NCI-H774 (cell line): Measurements from ENCODE around the gene CIROP.

Experiments
- DNase-seq: peaks from one replicate; lab custom pipeline; 2025; lab: John Stamatoyannopoulos, UW

Gene CIROP

DNA sequence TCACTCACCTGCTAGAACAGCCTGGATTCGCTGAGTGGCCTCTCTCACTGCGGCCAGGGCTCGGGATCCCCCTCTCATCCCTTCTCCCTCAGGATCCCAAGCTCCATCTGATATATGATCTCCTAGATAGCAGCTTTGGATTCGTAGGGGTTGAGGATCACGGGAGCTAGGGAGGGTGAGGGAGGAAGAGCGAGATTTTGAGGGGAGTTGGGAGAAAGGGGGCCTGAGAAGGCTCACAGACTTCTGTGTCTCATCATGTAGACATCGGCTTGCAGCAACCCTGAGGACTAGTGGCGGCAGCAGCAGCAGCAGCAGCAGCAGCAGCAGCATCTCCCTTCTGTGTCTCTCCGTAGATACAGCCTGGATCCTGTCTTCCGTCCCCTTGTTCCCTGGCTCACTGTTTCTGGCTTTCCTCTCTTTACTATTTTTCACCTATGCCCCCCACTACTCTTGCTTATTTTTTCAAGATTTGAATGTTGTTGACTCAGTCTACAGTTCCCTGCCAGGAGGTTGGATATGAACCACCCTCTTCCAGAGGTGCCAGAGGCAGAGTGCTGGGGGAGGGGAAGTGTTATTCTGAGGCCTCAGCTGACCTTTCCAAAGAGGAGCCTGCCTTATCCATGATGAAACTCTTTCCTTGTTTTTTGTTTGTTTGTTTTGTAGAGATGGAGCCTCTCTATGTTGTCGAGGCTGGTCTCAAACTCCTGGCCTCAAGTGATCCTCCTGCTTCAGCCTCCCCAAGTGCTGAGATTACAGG lies at the start of gene CIROP:
CIROP (minus strand) TSS at position 399 of the 757 bp plus-strand sequence; CDS start at position 330, 69 bp downstream.
- DNase-seq, result no peak

DNA sequence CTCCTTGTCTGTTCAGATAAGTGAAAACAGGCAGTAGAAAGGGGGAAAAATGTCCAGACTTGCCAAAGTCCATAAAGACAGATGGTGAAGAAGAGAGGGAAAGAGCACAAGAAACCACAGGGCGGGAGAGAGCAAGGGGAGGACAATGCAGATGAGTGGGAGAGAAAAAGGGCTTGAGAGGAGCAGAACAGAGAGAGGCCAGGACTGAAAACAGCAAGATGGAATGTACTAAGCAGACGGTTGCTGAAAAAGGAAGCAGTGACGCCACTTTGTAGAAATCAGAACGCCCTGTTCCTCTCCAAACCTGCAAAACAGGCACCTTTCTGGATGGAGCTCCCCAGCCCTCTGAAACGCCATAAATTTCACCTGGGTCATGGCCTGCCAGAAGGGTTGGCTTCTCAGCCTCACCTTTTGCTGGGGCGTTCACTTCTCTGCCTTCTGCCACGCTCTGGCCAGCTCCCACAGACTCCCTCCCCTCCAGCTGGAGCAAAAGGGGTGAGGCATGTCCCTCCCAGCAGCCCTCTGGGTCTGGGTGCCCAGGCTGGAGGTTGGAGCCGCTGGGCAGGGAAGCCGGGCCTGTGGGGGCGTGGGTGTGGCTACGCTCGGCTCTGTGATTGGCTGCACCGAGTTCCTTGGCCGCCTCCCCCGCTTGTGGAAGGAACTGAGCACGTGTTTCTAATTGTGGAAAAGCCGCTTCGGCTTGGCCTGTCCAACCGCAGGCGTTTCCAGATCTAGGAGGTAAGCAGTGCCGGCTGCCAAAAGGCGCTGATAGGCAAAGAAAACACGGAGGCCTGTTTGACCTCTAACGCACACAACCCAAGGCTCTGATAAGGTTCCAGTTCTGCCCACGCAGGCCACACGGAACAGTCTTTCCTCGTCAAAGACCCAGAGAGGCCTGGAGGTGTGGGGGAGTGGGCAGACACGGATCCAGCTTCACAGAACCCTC lies 49.3 kb upstream of the CIROP start:
- no peak for DNase-seq

GRCh38 chr14:23151342-23151741 lies 46.6 kb upstream of the CIROP start:
- DNase-seq, result no peak

- DNase-seq, result no peak
Measured at GRCh38 chr14:23149745-23150144, 45.0 kb upstream of the CIROP start.

DNA sequence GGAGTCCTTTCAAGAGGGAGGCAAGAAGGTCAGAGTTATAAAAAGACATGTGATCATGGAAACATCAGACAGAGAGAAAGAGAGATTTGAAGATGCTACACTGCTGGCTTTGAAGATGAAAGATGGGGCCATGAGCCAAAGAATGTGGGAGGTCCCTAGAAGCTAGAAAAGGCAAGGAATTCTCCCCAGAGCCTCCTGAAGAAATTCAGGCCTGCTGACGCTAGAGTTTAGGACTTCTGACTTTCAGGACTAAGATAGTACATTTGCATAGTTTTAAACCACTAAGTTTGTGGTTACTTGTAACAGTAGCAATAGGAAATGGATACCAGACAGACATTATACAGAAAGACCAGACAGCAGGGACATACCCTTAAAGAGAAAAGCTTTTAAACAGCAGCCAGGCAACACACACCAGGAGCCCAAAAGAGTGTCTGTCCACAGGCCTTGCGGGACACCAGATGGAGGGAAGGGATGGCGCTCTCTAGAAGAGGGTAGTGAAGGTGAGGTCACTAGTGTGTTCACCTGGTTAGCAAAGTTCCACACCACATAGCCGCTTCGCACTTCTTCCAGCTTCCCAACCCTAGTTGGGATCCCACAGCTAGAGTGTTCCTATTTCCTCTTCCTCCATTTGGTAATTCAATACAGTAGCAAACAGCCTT lies 43.9 kb upstream of the CIROP start:
- DNase-seq, result no peak

DNA sequence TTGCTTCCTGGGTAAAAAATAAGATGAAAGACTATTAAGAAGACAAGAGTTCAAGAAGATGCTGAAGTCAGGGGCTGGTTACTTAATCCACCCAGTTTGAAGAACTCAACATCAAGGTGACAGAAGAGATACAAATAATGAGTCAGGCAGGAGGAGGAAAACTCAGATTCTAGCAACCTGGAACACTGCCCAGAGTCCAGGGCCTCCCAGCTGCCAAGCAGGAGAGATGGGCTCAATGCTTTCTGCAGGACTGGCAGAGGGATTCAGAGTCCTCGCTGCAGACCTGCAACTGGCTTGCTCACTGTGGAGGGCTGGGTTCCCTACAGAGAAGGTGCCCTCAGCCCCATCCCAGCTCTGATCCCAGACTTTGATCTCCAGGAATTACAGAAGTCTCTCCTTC lies 42.9 kb upstream of the CIROP start:
- no peak for DNase-seq

GRCh38 chr14:23146980-23147379 lies 42.2 kb upstream of the CIROP start:
- no peak for DNase-seq

GRCh38 chr14:23146351-23146910 lies 41.6 kb upstream of the CIROP start:
- no peak for DNase-seq

- no peak for DNase-seq
Measured at GRCh38 chr14:23145794-23146350, 41.1 kb upstream of the CIROP start.

DNA sequence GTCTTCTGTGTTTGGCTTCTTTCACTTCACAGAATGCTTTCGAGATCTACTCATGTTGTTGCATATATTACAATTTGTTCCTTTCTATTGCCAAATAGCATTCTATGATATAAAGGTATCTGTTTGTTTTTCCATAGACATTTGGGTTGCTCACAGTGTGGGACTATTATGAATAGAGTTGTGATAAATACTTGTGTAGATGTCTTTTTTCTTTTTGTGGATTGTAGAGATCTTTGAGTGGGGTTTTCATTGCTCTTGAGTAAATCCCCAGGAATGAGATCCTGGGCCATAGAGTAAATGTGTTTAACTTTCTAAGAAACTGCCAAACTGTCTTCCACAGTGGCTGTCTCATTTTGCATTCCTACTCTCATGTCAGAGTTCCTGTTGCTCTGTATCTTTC lies 39.1 kb upstream of the CIROP start:
- no peak for DNase-seq

GRCh38 chr14:23142826-23143225 lies 38.0 kb upstream of the CIROP start:
- no peak for DNase-seq

DNA sequence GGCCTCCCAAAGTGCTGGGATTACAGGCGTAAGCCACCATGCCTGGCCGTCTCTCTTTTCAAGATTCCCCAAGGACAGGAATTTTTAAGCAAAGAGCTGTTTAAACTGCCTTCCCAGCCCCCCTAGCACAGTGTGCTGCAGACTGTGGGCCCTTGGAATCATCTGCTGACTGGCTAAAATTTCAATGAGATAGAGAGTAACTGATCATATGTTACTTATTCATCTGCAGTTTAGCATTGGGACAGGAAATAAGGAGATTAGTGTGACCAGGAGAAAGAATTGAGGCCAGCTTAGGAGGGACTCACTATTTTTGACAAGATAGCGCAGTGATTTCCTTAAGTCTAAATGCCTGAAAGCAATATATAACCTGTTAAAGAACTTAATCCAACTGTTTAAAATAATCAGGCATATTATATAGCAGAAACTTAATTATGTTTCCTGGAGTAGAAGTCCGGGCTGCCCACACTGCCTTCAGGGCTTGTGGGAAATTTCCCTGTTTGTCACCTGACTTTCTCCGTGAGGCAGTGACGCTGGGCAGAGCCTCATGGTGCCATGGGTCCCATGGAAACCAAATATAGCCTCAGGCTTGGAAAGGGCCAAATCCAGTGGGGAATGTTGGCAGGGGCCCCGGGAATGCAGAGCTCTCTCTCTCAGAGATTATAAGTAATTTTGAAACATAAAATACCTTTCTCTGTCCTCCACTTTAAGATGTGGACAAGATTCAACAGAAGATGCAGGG lies 37.1 kb upstream of the CIROP start:
- DNase-seq, result no peak

- DNase-seq, result no peak
Measured at GRCh38 chr14:23140371-23140770, 35.6 kb upstream of the CIROP start.

GRCh38 chr14:23139874-23140273 lies 35.1 kb upstream of the CIROP start:
- no peak for DNase-seq

- no peak for DNase-seq
Measured at GRCh38 chr14:23137813-23138535, 33.2 kb upstream of the CIROP start.

- no peak for DNase-seq
Measured at GRCh38 chr14:23137192-23137812, 32.5 kb upstream of the CIROP start.

DNA sequence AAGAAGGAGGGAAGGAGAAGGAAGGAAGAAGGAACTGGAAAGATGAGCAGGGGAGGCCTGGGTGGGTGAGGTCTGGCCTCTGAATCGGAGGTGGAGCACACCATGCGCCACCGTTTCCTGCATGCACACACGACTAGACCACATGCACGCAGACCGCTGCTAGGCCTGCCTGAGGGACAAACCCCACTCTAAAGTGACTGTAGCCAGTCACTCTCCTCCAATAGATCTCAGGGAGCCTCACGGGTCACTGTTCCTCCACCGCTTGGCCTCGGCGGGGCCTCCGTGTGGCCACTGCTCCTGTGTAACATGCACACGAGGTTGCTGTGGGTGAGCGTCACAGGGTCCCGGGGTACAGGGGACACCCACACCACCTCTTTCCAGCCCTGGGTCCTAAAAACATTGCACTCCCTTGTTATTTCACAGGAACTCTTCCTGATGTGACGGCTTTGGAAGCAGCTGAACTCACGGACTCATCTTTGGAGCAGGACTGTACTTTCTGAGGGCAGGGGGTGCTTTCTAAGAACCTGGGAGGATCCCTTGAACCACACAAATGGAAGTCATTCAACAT lies 31.9 kb upstream of the CIROP start:
- no peak for DNase-seq

DNA sequence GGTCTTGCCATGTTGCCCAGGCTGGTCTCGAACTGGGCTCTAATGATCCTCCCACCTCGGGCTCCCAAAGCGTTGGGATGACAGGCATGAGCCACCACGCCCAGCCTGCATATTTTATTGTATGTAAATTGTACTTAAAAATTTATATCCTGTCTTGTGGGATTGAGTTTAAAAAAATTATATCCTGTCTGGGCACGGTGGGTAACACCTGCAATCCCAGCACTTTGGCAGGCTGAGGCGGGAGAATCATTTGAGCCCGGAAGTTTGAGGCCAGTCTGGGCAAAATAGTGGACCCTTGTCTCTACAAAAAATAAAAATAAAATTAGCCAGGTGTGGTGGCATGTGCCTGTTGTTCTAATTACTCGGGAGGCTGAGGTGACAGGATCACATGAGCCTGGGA lies 28.2 kb upstream of the CIROP start:
- DNase-seq, result no peak

DNA sequence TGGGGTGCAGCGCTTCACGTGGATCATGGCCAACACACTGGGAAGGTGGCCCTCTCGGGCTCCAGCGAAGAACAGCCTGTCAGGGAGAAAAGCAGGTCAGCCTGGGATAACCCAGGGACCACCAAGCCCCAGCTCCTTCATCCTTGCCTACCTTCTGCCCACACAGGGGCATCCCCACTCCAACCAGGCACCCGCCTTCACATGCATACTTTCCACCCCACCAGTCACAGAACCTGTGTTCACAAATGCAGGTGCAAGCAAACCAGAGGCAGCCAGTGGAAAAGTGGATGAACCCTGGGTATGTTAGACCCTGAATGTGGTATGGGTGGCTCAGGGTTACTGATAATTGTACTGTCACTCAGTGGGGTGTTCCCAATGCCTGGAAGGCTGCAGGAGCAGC lies 26.7 kb upstream of the CIROP start:
- no peak for DNase-seq

DNA sequence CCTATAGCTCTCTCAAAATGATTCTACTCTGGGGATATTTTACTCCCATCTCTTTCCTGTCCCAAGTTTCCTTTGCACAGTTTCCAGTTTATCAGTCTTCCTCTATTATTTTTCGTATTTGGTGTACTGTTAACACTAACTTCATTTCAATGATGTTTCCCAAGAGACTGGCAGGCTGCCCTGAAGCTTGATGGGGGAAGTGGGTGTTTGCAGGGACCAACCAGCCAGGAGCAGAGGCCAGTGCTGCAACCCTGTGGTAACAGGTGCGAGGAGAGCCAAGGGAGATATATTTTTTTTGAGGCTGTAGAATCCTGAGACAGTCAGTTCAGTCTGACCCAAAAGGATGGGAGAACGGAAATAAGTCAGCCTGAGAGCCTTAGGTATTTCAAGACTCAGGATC lies 26.1 kb upstream of the CIROP start:
- no peak for DNase-seq
